GM12878 (cell line): Measurements from ENCODE around the gene VMP1. TPM values are rescaled to one million over a fixed set of nuclear protein-coding genes. Genes with fewer than 3 reads are reported as not detected.

Experiments
- ATAC-seq: fragments of 200-7000 bp; cut with Tn5 transposase; 3 replicates; pipeline ENCODE4 v1.9.1; 2020; ENCODE audit warnings: mild to moderate bottlenecking, moderate library complexity
- BruUV-seq: library from RNA; stranded (reverse); fragments of 400-500 nt; replicated peaks from 2 replicates; lab custom pipeline; 2021; lab: Mats Ljungman, UMichigan
- CTCF ChIA-PET: fragments of 300-600 bp; sonication (Branson Sonifier 250); formaldehyde crosslinking; extraction: SDS; loops from one replicate; lab custom pipeline; 2021; ENCODE audit warnings: inconsistent platforms; lab: Yijun Ruan, JAX
- POLR2A ChIA-PET: fragments of 350-600 bp; formaldehyde crosslinking; extraction: SDS; loops from one replicate; lab custom pipeline; 2021; ENCODE audit warnings: inconsistent platforms; lab: Charles Lee
- RAD21 ChIA-PET: fragments of 300-600 bp; sonication (Branson Sonifier 250); formaldehyde crosslinking; loops from one replicate; lab custom pipeline; 2023; ENCODE audit warnings: antibody characterized with exemption; ENCODE audit not compliant: unreplicated experiment; lab: Charles Lee
- SMC1A ChIA-PET: fragments of 300-600 bp; sonication (Branson Sonifier 250); formaldehyde crosslinking; loops from one replicate; lab custom pipeline; 2023; ENCODE audit not compliant: unreplicated experiment, uncharacterized antibody; lab: Charles Lee
- DNase-seq: peaks from one replicate; pipeline ENCODE4 v3.0.0-alpha.2; 2011; ENCODE audit warnings: low read depth, low spot score
- FAIRE-seq: peaks from 3 replicates; lab custom pipeline; 2011; peaks lifted over from hg19 to GRCh38; lab: Jason Lieb, UNC
- H2AFZ ChIP-seq: 2 replicates; pipeline ENCODE4 v1.6.0; 2011; ENCODE audit warnings: low read depth, low read length, control low read depth; ENCODE audit not compliant: control insufficient read depth
- H3K27ac ChIP-seq: 2 replicates; pipeline ENCODE4 v1.5.1; 2011; ENCODE audit warnings: control low read depth; ENCODE audit not compliant: control insufficient read depth, insufficient read depth
- H3K27me3 ChIP-seq, 2 experiments: replicated peaks in 1 of 2; 2 replicates each; pipeline versions ENCODE4 v1.6.0 to v1.6.1; 2011; ENCODE audit warnings: low read length in 1 of 2; ENCODE audit not compliant: control insufficient read depth in 2 of 2, insufficient read depth in 2 of 2
- H3K36me3 ChIP-seq, 2 experiments: 2 replicates each; pipeline ENCODE4 v1.5.1; 2011; ENCODE audit warnings: low read length in 1 of 2; ENCODE audit not compliant: control insufficient read depth in 2 of 2, insufficient read depth in 2 of 2
- H3K4me1 ChIP-seq: 2 replicates; pipeline ENCODE4 v1.6.1; 2011; ENCODE audit warnings: mild to moderate bottlenecking, low read length, moderate library complexity, mixed read lengths; ENCODE audit not compliant: control insufficient read depth, insufficient read depth
- H3K4me2 ChIP-seq: 2 replicates; pipeline ENCODE4 v1.6.0; 2011; ENCODE audit warnings: control low read depth; ENCODE audit not compliant: control insufficient read depth, insufficient read depth
- H3K4me3 ChIP-seq: fragments of 200-600 bp; sonication (generic); 2 replicates; pipeline ENCODE4 v1.5.1; 2016
- H3K79me2 ChIP-seq: 2 replicates; pipeline ENCODE4 v1.6.0; 2011; ENCODE audit warnings: low read length; ENCODE audit not compliant: control insufficient read depth, insufficient read depth
- H3K9ac ChIP-seq: 2 replicates; pipeline ENCODE4 v1.8.0; 2011; ENCODE audit warnings: low read length, control low read depth, mixed read lengths; ENCODE audit not compliant: control insufficient read depth, insufficient read depth
- H3K9me3 ChIP-seq: replicated peaks from 3 replicates; pipeline ENCODE4 v1.5.1; 2011; ENCODE audit warnings: mild to moderate bottlenecking, low read length; ENCODE audit not compliant: control insufficient read depth, insufficient read depth
- H4K20me1 ChIP-seq: 2 replicates; pipeline ENCODE4 v1.6.0; 2011; ENCODE audit not compliant: control insufficient read depth, insufficient read depth
- CHD2 ChIP-seq: IDR thresholded peaks from 2 replicates; pipeline ENCODE4 v1.6.1; 2011; ENCODE audit warnings: low read depth, low read length, improper control_type of control experiment, borderline replicate concordance
- CREB1 ChIP-seq: IDR thresholded peaks from 2 replicates; pipeline ENCODE4 v1.6.1; 2012; ENCODE audit warnings: low read depth, mild to moderate bottlenecking, inconsistent platforms
- EED ChIP-seq: sonication (generic); IDR thresholded peaks from 2 replicates; pipeline ENCODE4 v1.6.1; 2016; ENCODE audit warnings: antibody characterized with exemption, low read depth
- FOXM1 ChIP-seq: IDR thresholded peaks from 2 replicates; pipeline ENCODE4 v1.6.1; 2012; ENCODE audit warnings: low read depth, mild to moderate bottlenecking, inconsistent platforms, low read length, moderate library complexity
- IRF4 ChIP-seq: IDR thresholded peaks from 2 replicates; pipeline ENCODE4 v1.6.1; 2011; ENCODE audit warnings: low read depth, low read length
- KDM1A ChIP-seq: fragments of 200-600 bp; sonication (generic); IDR thresholded peaks from 2 replicates; pipeline ENCODE4 v1.6.1; 2016; ENCODE audit warnings: borderline replicate concordance
- LARP7 ChIP-seq: fragments of 450-650 bp; IDR thresholded peaks from 2 replicates; pipeline ENCODE4 v1.6.1; 2017; ENCODE audit warnings: mild to moderate bottlenecking
- MEF2A ChIP-seq: IDR thresholded peaks from 2 replicates; pipeline ENCODE4 v1.6.1; 2011; ENCODE audit warnings: low read depth, mild to moderate bottlenecking, low read length, moderate library complexity; ENCODE audit not compliant: insufficient read depth
- MEF2B ChIP-seq: fragments of 450-650 bp; IDR thresholded peaks from 2 replicates; pipeline ENCODE4 v1.6.1; 2018; ENCODE audit warnings: mild to moderate bottlenecking, moderate library complexity; ENCODE audit not compliant: partially characterized antibody, poor library complexity, severe bottlenecking
- MXI1 ChIP-seq: fragments of 150-350 bp; IDR thresholded peaks from 2 replicates; pipeline ENCODE4 v1.6.1; 2011; ENCODE audit warnings: low read depth, mild to moderate bottlenecking, inconsistent platforms, low read length, improper control_type of control experiment
- POLR2A ChIP-seq: IDR thresholded peaks from 2 replicates; pipeline ENCODE4 v1.6.1; 2011; ENCODE audit warnings: low read depth, mild to moderate bottlenecking, low read length
- RB1 ChIP-seq: fragments of 450-650 bp; formaldehyde crosslinking; IDR thresholded peaks from 2 replicates; pipeline ENCODE4 v1.6.1; 2017; ENCODE audit warnings: mild to moderate bottlenecking, borderline replicate concordance
- RBBP5 ChIP-seq: fragments of 200-600 bp; sonication (generic); conservative IDR thresholded peaks from 2 replicates; pipeline ENCODE4 v1.6.1; 2016
- RELA ChIP-seq: fragments of 450-650 bp; IDR thresholded peaks from 2 replicates; pipeline ENCODE4 v1.8.0; 2014; ENCODE audit warnings: borderline replicate concordance; ENCODE audit not compliant: partially characterized antibody
- RUNX3 ChIP-seq: IDR thresholded peaks from 2 replicates; pipeline ENCODE4 v1.6.1; 2012; ENCODE audit warnings: low read length, inconsistent platforms
- SREBF2 ChIP-seq: IDR thresholded peaks from 2 replicates; pipeline ENCODE4 v1.6.1; 2012; ENCODE audit warnings: mild to moderate bottlenecking, low read length
- SUZ12 ChIP-seq: fragments of 200-600 bp; sonication (generic); IDR thresholded peaks from one replicate; pipeline ENCODE4 v1.6.1; 2018; ENCODE audit warnings: antibody characterized with exemption, mild to moderate bottlenecking; ENCODE audit not compliant: unreplicated experiment
- TAF1 ChIP-seq: IDR thresholded peaks from 2 replicates; pipeline ENCODE4 v1.6.1; 2011; ENCODE audit warnings: mild to moderate bottlenecking, low read depth, low read length, borderline replicate concordance
- WRNIP1 ChIP-seq: IDR thresholded peaks from 2 replicates; pipeline ENCODE4 v1.6.1; 2011; ENCODE audit warnings: low read depth, low read length, improper control_type of control experiment, borderline replicate concordance
- ZNF207 ChIP-seq: fragments of 450-650 bp; IDR thresholded peaks from 2 replicates; pipeline ENCODE4 v1.6.1; 2014; ENCODE audit warnings: antibody characterized with exemption, mild to moderate bottlenecking, borderline replicate concordance
- ZNF274 ChIP-seq: IDR thresholded peaks from one replicate; pipeline ENCODE4 v1.8.0; 2011; ENCODE audit not compliant: insufficient read length, insufficient read depth
- ZSCAN29 ChIP-seq: fragments of 450-650 bp; IDR thresholded peaks from 2 replicates; pipeline ENCODE4 v1.6.1; 2017; ENCODE audit warnings: mild to moderate bottlenecking, moderate library complexity
- ZZZ3 ChIP-seq: IDR thresholded peaks from 2 replicates; pipeline ENCODE4 v1.6.1; 2011; ENCODE audit warnings: low read depth; ENCODE audit not compliant: control insufficient read depth, insufficient read length
- WGBS: methylation state at CpG from one replicate; pipeline ENCODE4 v1.1.6; 2016; ENCODE audit warnings: low lambda C conversion rate; ENCODE audit not compliant: insufficient replicate concordance, insufficient coverage; ENCODE audit errors: missing lambda C conversion rate; 5-methylcytosine and 5-hydroxymethylcytosine counted together
- in situ Hi-C: fragments of 300-500 bp; cut with MboI; formaldehyde crosslinking; loops from 9 replicates; pipeline ENCODE4 v1.14.3; 2018; ENCODE audit warnings: mixed read lengths
- intact Hi-C: fragments of 100-400 bp; cut with micrococcal nuclease; formaldehyde crosslinking; loops from one replicate; pipeline ENCODE4 v1.14.2; 2022; ENCODE audit not compliant: unreplicated experiment
- polyA plus RNA-seq, 11 experiments: library from polyadenylated mRNA; depleted of rRNA in 4 of 11; unstranded in 6 of 11; stranded (reverse) in 5 of 11; fragments of >200 nt; fragmentation: Nextera tagmentation in 4 of 11; fragmentation: Illumina TruSeq in 1 of 11; extraction: Ambion mirVana in 4 of 11; extraction: Trizol in 1 of 11; gene quantifications; 1 replicate in 1 of 11; 2 replicates in 10 of 11; pipeline versions ENCODE4 v1.2.1 to v1.2.3, GENCODE V29; 2011 to 2016; ENCODE audit warnings: inconsistent platforms in 2 of 11, missing spikeins in 2 of 11, low read depth in 1 of 11
- total RNA-seq, 4 experiments: library from RNA; depleted of rRNA in 3 of 4; stranded (reverse); fragments of >200 nt in 3 of 4; fragmentation: Illumina TruSeq in 1 of 4; extraction: Trizol in 1 of 4; gene quantifications; 2 replicates each; pipeline versions ENCODE4 v1.2.1 to v1.2.3, GENCODE V29; 2013 to 2021
- TF ChIP-seq, protein P1 (sequence below): fragments of 450-650 bp; conservative IDR thresholded peaks from 2 replicates; pipeline ENCODE4 v1.6.1; 2017; ENCODE audit warnings: mild to moderate bottlenecking, moderate library complexity
- TF ChIP-seq, protein P2 (sequence below): fragments of 450-650 bp; IDR thresholded peaks from 2 replicates; pipeline ENCODE4 v1.6.1; 2017; ENCODE audit warnings: mild to moderate bottlenecking

Gene VMP1
- total and polyA plus RNA-seq, 10 of the 15 experiments (the other 5 are each of a cell fraction or from before 2014, with no cell fraction given): 88.4 to 199 (median 132) TPM

DNA sequence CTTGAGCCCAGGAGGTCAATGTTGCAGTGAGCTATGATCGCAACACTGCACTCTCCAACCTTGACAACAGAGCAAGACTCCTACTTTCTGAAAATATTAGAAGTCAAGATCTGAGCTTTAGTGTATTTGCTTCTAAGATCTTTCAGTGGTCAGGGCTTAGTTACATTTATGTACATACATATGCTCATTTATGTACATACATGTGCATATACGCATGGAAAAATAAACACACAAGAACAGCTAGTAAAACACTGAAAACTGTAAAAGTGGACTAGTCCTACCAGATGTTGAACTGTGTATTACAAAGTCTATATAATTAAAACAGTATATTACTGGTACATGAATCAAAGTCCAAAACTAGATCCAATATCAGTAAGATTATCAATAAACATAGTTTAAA, 28.5 kb upstream of the VMP1 start (continued):
- TF ChIP-seq EED (no peak), MEF2B (no peak), ZZZ3 (no peak), CREB1 (no peak), IRF4 (no peak), ZNF207 (no peak), POLR2A (no peak), FOXM1 (no peak), LARP7 (no peak), TAF1 (no peak), SUZ12 (no peak)

DNA sequence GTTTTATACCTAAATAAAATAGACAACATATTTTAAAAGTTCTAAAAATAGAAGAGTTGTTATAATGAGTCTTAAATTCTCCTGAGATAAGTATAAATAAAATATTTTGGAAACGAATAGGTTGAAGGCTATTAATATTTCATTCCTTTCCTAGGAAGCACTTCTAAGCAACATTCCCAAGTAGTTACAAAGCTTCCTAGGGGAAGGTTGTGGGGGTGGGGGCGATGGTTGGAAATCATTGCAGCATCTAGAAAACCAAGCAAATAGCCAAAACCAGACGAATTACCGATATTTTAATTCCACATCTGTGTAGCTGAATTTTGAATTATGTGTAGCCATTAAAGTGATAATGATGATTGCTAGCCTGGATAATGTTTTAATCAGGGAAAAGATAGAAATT, 27.1 kb upstream of the VMP1 start:
- H3K9me3 ChIP-seq: no peaks in the 10 kb centered on the region
- no peaks in the 10 kb centered on the region for H3K4me1 ChIP-seq
- no peak overlapping the region for H3K9ac ChIP-seq
- ATAC-seq: no peak
- H3K79me2 ChIP-seq: no peaks in the 10 kb centered on the region
- no peaks in the 10 kb centered on the region for H3K27me3 ChIP-seq
- RAD21 ChIA-PET: no interaction called here
- no peak overlapping the region for H3K4me3 ChIP-seq
- intact Hi-C loops: no loop called here
- H2AFZ ChIP-seq: no peak overlapping the region
- CTCF ChIA-PET: no interaction called here
- no peak for DNase-seq
- H4K20me1 ChIP-seq: no peaks in the 10 kb centered on the region
- in situ Hi-C loops: no loop called here
- no TSS peak for BruUV-seq
- H3K27ac ChIP-seq: no peak overlapping the region
- POLR2A ChIA-PET: no interaction called here
- SMC1A ChIA-PET: interaction anchor here (1.3 kb wide), 1 partner anchor 11 kb away, joined by 3 read pairs; no protein-coding TSS in a partner anchor
- no peak overlapping the region for H3K4me2 ChIP-seq
- 75% methylated on average over 4 of the region's 4 CpGs for whole genome bisulfite sequencing
- peaks cover 11 to 70% of the 10 kb centered on the region in 2 experiments for H3K36me3 ChIP-seq
- FAIRE-seq: no peak
- no peak for TF ChIP-seq CHD2
- TF ChIP-seq, protein P1, sequence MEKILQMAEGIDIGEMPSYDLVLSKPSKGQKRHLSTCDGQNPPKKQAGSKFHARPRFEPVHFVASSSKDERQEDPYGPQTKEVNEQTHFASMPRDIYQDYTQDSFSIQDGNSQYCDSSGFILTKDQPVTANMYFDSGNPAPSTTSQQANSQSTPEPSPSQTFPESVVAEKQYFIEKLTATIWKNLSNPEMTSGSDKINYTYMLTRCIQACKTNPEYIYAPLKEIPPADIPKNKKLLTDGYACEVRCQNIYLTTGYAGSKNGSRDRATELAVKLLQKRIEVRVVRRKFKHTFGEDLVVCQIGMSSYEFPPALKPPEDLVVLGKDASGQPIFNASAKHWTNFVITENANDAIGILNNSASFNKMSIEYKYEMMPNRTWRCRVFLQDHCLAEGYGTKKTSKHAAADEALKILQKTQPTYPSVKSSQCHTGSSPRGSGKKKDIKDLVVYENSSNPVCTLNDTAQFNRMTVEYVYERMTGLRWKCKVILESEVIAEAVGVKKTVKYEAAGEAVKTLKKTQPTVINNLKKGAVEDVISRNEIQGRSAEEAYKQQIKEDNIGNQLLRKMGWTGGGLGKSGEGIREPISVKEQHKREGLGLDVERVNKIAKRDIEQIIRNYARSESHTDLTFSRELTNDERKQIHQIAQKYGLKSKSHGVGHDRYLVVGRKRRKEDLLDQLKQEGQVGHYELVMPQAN: no peak
- no peak for TF ChIP-seq ZNF274
- TF ChIP-seq RUNX3: no peak
- no peak for TF ChIP-seq RELA
- TF ChIP-seq CREB1: no peak
- no peak for TF ChIP-seq SREBF2
- no peak for TF ChIP-seq ZSCAN29
- no peak for TF ChIP-seq WRNIP1
- TF ChIP-seq MEF2A: no peak
- no peak for TF ChIP-seq KDM1A
- no peak for TF ChIP-seq RBBP5
- no peak for TF ChIP-seq RB1
- TF ChIP-seq, protein P2, sequence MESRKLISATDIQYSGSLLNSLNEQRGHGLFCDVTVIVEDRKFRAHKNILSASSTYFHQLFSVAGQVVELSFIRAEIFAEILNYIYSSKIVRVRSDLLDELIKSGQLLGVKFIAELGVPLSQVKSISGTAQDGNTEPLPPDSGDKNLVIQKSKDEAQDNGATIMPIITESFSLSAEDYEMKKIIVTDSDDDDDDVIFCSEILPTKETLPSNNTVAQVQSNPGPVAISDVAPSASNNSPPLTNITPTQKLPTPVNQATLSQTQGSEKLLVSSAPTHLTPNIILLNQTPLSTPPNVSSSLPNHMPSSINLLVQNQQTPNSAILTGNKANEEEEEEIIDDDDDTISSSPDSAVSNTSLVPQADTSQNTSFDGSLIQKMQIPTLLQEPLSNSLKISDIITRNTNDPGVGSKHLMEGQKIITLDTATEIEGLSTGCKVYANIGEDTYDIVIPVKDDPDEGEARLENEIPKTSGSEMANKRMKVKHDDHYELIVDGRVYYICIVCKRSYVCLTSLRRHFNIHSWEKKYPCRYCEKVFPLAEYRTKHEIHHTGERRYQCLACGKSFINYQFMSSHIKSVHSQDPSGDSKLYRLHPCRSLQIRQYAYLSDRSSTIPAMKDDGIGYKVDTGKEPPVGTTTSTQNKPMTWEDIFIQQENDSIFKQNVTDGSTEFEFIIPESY: no peak
- no peak for TF ChIP-seq MXI1
